Measurements from ENCODE around the gene FAM83G.

FAM83G gene

GRCh38 chr17:18970582-18971480, 33.7 kb downstream of the FAM83G start:
- DNase-seq (ENCODE audit: low spot score): no peak
- Histone ChIP-seq H3K4me3 (no peak overlapping the region), H3K27ac (no peak overlapping the region)
- no peak for TF ChIP-seq CTCF (IDR thresholded peaks at IDR 0.05)

- no peak for DNase-seq (ENCODE audit: low spot score)
- no peak overlapping the region for H3K27ac ChIP-seq
- no peak for TF ChIP-seq CTCF (IDR thresholded peaks at IDR 0.05)
- H3K4me3 ChIP-seq: no peak overlapping the region
These were observed 35.3 kb downstream of the FAM83G start for GRCh38 chr17:18968945-18969887.

GRCh38 chr17:18968345-18968744, 36.2 kb downstream of the FAM83G start:
- Histone ChIP-seq H3K4me3 (no peak overlapping the region), H3K27ac (no peak overlapping the region)
- DNase-seq (ENCODE audit: low spot score): no peak
- no peak for TF ChIP-seq CTCF (IDR thresholded peaks at IDR 0.05)

- no peak for TF ChIP-seq CTCF (IDR thresholded peaks at IDR 0.05)
- Histone ChIP-seq H3K27ac (no peak overlapping the region), H3K4me3 (no peak overlapping the region)
- DNase-seq (ENCODE audit: low spot score): no peak
These were observed 36.6 kb downstream of the FAM83G start for GRCh38 chr17:18967916-18968315.

GRCh38 chr17:18966831-18967624, 37.5 kb downstream of the FAM83G start:
- no peak for DNase-seq (ENCODE audit: low spot score)
- no peak for TF ChIP-seq CTCF (IDR thresholded peaks at IDR 0.05)
- no peak overlapping the region for H3K4me3 ChIP-seq
- H3K27ac ChIP-seq: no peak overlapping the region

GRCh38 chr17:18965530-18966236, 38.9 kb downstream of the FAM83G start:
- no peak for TF ChIP-seq CTCF (IDR thresholded peaks at IDR 0.05)
- no peak for DNase-seq (ENCODE audit: low spot score)
- Histone ChIP-seq H3K4me3 (no peak overlapping the region), H3K27ac (no peak overlapping the region)
